SK-N-SH (cell line): ENCODE data around the gene ITM2A. TPM values are rescaled to one million over a fixed set of nuclear protein-coding genes. Genes with fewer than 3 reads are reported as not detected.

Experiments used
- CTCF ChIA-PET: fragments of 300-600, 350-600 bp; formaldehyde crosslinking; extraction: SDS; loops from one replicate; lab custom pipeline; 2021; lab: Yijun Ruan, JAX
- POLR2A ChIA-PET: fragments of 350-600 bp; sonication (Branson Sonifier 250); formaldehyde crosslinking; extraction: SDS; loops from one replicate; lab custom pipeline; 2020; ENCODE audit warnings: antibody characterized with exemption, inconsistent platforms; lab: Yijun Ruan, JAX
- DNase-seq: peaks from one replicate; pipeline ENCODE4 v3.0.0; 2012
- H2AFZ ChIP-seq: fragments of 200-600 bp; sonication (generic); 2 replicates; pipeline ENCODE4 v1.8.1; 2016; ENCODE audit warnings: antibody characterized with exemption, mild to moderate bottlenecking, low read depth
- H3F3A ChIP-seq: fragments of 200-600 bp; sonication (generic); replicated peaks from 2 replicates; pipeline ENCODE3; 2016; ENCODE audit warnings: antibody characterized with exemption, mild to moderate bottlenecking; ENCODE audit not compliant: insufficient read depth
- H3K27ac ChIP-seq, 2 experiments: fragments of 200-500 bp in 1 of 2; fragments of 200-600 bp in 1 of 2; sonication (Bioruptor generic) in 1 of 2; sonication (generic), shearing (Covaris generic) in 1 of 2; 2 replicates each; pipeline versions ENCODE4 v1.5.1 to v1.6.1; 2014 to 2016; ENCODE audit warnings: low read depth in 2 of 2, inconsistent platforms in 1 of 2, low read length in 1 of 2, mild to moderate bottlenecking in 1 of 2, mixed read lengths in 1 of 2
- H3K27me3 ChIP-seq: fragments of 200-600 bp; sonication (generic), shearing (Covaris generic); 2 replicates; pipeline ENCODE4 v1.6.1; 2016; ENCODE audit warnings: mixed run types; ENCODE audit not compliant: insufficient read depth
- H3K36me3 ChIP-seq, 2 experiments: fragments of 200-500 bp in 1 of 2; fragments of 200-600 bp in 1 of 2; sonication (Bioruptor generic) in 1 of 2; sonication (generic) in 1 of 2; replicated peaks in 1 of 2; 2 replicates each; pipeline versions ENCODE3 to v1.5.1; 2014 to 2016; ENCODE audit warnings: low read length in 1 of 2, mild to moderate bottlenecking in 1 of 2; ENCODE audit not compliant: insufficient read depth in 2 of 2, control insufficient read depth in 1 of 2
- H3K4me1 ChIP-seq, 2 experiments: fragments of 200-500 bp in 1 of 2; fragments of 200-600 bp in 1 of 2; sonication (Bioruptor generic) in 1 of 2; sonication (generic), shearing (Covaris generic) in 1 of 2; 2 replicates each; pipeline versions ENCODE4 v1.5.1 to v1.6.1; 2014 to 2016; ENCODE audit warnings: low read depth in 1 of 2, low read length in 1 of 2, mixed run types in 1 of 2; ENCODE audit not compliant: insufficient read depth in 2 of 2, control insufficient read depth in 1 of 2
- H3K4me2 ChIP-seq: fragments of 200-600 bp; sonication (generic), shearing (Covaris generic); 2 replicates; pipeline ENCODE4 v1.6.1; 2017; ENCODE audit warnings: mixed run types
- H3K4me3 ChIP-seq, 2 experiments: fragments of 200-500 bp in 1 of 2; fragments of 200-600 bp in 1 of 2; sonication (Bioruptor generic) in 1 of 2; sonication (generic), shearing (Covaris generic) in 1 of 2; 2 replicates each; pipeline versions ENCODE4 v1.5.1 to v1.8.1; 2014 to 2016; ENCODE audit warnings: low read depth in 2 of 2, inconsistent platforms in 1 of 2, low read length in 1 of 2, mild to moderate bottlenecking in 1 of 2, mixed read lengths in 1 of 2, moderate library complexity in 1 of 2
- H3K79me2 ChIP-seq: fragments of 200-600 bp; sonication (generic); 2 replicates; pipeline ENCODE4 v1.8.1; 2017; ENCODE audit warnings: mild to moderate bottlenecking; ENCODE audit not compliant: insufficient read depth
- H3K9ac ChIP-seq: fragments of 200-600 bp; sonication (generic); 2 replicates; pipeline ENCODE4 v1.6.1; 2017; ENCODE audit warnings: mixed run types
- H3K9me2 ChIP-seq: fragments of 200-600 bp; sonication (generic); 2 replicates; pipeline ENCODE4 v1.6.1; 2017; ENCODE audit warnings: mixed run types
- H3K9me3 ChIP-seq: fragments of 200-600 bp; sonication (generic); 2 replicates; pipeline ENCODE4 v1.6.1; 2017; ENCODE audit warnings: mixed run types, mild to moderate bottlenecking, moderate library complexity
- H4K20me1 ChIP-seq: fragments of 200-600 bp; sonication (generic); 2 replicates; pipeline ENCODE4 v1.6.1; 2017; ENCODE audit warnings: mild to moderate bottlenecking, mixed run types; ENCODE audit not compliant: insufficient read depth
- MXI1 ChIP-seq: IDR thresholded peaks from 2 replicates; pipeline ENCODE4 v1.6.1; 2012; ENCODE audit warnings: mild to moderate bottlenecking, low read depth, low read length, improper control_type of control experiment
- NFIC ChIP-seq: IDR thresholded peaks from 2 replicates; pipeline ENCODE4 v1.4.0; 2012; ENCODE audit warnings: borderline replicate concordance
- NRF1 ChIP-seq: IDR thresholded peaks from 2 replicates; pipeline ENCODE4 v1.6.1; 2012; ENCODE audit warnings: low read depth, mild to moderate bottlenecking, low read length
- RCOR1 ChIP-seq: fragments of 150-350 bp; IDR thresholded peaks from 2 replicates; pipeline ENCODE4 v1.6.1; 2017; ENCODE audit warnings: antibody characterized with exemption, low read length
- RXRA ChIP-seq: IDR thresholded peaks from 2 replicates; pipeline ENCODE4 v1.4.0; 2012; ENCODE audit warnings: low read depth, mild to moderate bottlenecking, borderline replicate concordance
- TCF12 ChIP-seq: IDR thresholded peaks from 2 replicates; pipeline ENCODE4 v1.4.0; 2012
- TEAD4 ChIP-seq: IDR thresholded peaks from 2 replicates; pipeline ENCODE4 v1.4.0; 2012; ENCODE audit warnings: mild to moderate bottlenecking, borderline replicate concordance; ENCODE audit not compliant: insufficient read depth
- YY1 ChIP-seq: IDR thresholded peaks from 2 replicates; pipeline ENCODE4 v1.4.0; 2012; ENCODE audit warnings: low read depth, mild to moderate bottlenecking
- WGBS: methylation state at CpG from one replicate; pipeline ENCODE4 v1.1.6; 2017; ENCODE audit warnings: low lambda C conversion rate; 5-methylcytosine and 5-hydroxymethylcytosine counted together
- polyA plus RNA-seq, 3 experiments: library from polyadenylated mRNA; depleted of rRNA; stranded (reverse); fragments of >200 nt; gene quantifications; 2 replicates each; pipeline ENCODE4 v1.2.3, GENCODE V29; 2012
- TF ChIP-seq, protein P1 (sequence below): fragments of 200-600 bp; sonication (generic); IDR thresholded peaks from 2 replicates; pipeline ENCODE4 v1.6.1; 2017; ENCODE audit warnings: antibody characterized with exemption, mild to moderate bottlenecking, moderate library complexity
- TF ChIP-seq, protein P2 (sequence below): IDR thresholded peaks from 2 replicates; pipeline ENCODE4 v1.4.0; 2012; ENCODE audit warnings: low read depth
- TF ChIP-seq, protein P3 (sequence below): IDR thresholded peaks from 2 replicates; pipeline ENCODE4 v1.6.1; 2012; ENCODE audit warnings: mild to moderate bottlenecking, low read depth, low read length, moderate library complexity
- TF ChIP-seq, protein P4 (sequence below): fragments of 150-350 bp; IDR thresholded peaks from 2 replicates; pipeline ENCODE4 v1.6.1; 2016; ENCODE audit warnings: mild to moderate bottlenecking, low read depth, low read length
- TF ChIP-seq, protein P5 (sequence below): IDR thresholded peaks from 2 replicates; pipeline ENCODE4 v1.4.0; 2012; ENCODE audit warnings: low read depth, borderline replicate concordance

The ITM2A gene
- not detected in 2 replicates for polyA plus RNA-seq (2012; rRNA removed)
- polyA plus RNA-seq (2012; cell fraction: cytosol; rRNA removed), result 0.04 and 0.09 TPM in 2 replicates
- polyA plus RNA-seq (2012; cell fraction: nucleus; rRNA removed), result 0.06 TPM in 1 of 2 replicates, not detected in the other

DNA sequence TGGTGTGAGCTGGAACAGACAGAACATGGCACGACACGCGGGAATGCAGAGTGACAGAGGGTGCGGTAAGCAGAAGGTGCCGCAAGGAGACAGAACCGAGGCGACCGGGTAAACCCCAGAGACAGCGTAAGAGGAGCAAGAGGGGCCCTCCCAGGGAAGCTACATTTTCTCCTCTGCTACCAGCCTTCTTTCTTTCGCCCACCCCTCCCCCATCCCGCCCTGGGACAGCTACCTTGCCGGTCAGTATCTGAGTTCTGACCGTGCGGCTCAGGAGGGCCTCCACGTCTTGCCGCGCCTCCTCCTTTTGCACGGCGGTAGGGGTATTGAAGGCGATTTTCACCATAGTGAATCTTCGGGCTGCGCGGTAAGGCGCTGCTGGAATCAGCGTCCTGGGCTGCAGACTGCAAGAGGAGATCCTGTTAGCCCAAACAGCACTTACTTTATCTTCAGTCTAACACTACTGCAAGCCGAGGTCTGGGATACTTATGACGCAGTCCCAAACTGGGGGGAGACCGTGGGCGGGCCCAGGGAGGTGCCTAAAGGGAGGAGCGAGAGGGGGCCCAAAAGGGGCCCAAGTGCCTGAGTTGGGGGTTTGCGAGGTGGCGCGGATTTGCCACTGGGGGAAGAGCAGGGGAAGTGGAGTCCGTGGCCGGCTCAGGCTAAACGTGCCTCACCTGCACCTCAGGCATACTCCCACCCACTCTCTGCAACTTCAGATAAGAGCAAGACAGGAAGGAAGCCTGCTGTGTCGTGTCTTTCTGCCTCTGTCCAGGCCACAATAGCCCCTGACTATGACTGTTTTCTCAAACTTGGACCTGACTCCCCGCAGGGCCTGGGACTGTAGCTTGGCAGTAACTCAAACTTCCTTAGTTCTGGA, at the start of gene ITM2A:
TSS of gene ITM2A (minus strand) at position 462 of the 877 bp plus-strand sequence. CDS start at position 343, 119 bp downstream.
- 3% methylated on average over 30 of the region's 38 CpGs for WGBS
- no peak within 1 kb of the TSS for H3K4me3 ChIP-seq
- ChIA-PET POLR2A (no interaction called here), CTCF (no interaction called here)
- no peak within 1 kb of the TSS for H3K27ac ChIP-seq
- H3K4me1 ChIP-seq, result no peaks in the 10 kb centered on the region
- TF ChIP-seq, protein P1, sequence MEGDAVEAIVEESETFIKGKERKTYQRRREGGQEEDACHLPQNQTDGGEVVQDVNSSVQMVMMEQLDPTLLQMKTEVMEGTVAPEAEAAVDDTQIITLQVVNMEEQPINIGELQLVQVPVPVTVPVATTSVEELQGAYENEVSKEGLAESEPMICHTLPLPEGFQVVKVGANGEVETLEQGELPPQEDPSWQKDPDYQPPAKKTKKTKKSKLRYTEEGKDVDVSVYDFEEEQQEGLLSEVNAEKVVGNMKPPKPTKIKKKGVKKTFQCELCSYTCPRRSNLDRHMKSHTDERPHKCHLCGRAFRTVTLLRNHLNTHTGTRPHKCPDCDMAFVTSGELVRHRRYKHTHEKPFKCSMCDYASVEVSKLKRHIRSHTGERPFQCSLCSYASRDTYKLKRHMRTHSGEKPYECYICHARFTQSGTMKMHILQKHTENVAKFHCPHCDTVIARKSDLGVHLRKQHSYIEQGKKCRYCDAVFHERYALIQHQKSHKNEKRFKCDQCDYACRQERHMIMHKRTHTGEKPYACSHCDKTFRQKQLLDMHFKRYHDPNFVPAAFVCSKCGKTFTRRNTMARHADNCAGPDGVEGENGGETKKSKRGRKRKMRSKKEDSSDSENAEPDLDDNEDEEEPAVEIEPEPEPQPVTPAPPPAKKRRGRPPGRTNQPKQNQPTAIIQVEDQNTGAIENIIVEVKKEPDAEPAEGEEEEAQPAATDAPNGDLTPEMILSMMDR, result no peak
- no peak for TF ChIP-seq TEAD4
- TF ChIP-seq NFIC, result no peak
- TF ChIP-seq, protein P2, sequence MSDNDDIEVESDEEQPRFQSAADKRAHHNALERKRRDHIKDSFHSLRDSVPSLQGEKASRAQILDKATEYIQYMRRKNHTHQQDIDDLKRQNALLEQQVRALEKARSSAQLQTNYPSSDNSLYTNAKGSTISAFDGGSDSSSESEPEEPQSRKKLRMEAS, result no peak
- no peak for TF ChIP-seq YY1
- no peak for TF ChIP-seq RCOR1
- no peak for TF ChIP-seq TCF12
- no peak for TF ChIP-seq RXRA
- TF ChIP-seq, protein P3, sequence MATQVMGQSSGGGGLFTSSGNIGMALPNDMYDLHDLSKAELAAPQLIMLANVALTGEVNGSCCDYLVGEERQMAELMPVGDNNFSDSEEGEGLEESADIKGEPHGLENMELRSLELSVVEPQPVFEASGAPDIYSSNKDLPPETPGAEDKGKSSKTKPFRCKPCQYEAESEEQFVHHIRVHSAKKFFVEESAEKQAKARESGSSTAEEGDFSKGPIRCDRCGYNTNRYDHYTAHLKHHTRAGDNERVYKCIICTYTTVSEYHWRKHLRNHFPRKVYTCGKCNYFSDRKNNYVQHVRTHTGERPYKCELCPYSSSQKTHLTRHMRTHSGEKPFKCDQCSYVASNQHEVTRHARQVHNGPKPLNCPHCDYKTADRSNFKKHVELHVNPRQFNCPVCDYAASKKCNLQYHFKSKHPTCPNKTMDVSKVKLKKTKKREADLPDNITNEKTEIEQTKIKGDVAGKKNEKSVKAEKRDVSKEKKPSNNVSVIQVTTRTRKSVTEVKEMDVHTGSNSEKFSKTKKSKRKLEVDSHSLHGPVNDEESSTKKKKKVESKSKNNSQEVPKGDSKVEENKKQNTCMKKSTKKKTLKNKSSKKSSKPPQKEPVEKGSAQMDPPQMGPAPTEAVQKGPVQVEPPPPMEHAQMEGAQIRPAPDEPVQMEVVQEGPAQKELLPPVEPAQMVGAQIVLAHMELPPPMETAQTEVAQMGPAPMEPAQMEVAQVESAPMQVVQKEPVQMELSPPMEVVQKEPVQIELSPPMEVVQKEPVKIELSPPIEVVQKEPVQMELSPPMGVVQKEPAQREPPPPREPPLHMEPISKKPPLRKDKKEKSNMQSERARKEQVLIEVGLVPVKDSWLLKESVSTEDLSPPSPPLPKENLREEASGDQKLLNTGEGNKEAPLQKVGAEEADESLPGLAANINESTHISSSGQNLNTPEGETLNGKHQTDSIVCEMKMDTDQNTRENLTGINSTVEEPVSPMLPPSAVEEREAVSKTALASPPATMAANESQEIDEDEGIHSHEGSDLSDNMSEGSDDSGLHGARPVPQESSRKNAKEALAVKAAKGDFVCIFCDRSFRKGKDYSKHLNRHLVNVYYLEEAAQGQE, result no peak
- TF ChIP-seq NRF1, result no peak
- TF ChIP-seq, protein P4, sequence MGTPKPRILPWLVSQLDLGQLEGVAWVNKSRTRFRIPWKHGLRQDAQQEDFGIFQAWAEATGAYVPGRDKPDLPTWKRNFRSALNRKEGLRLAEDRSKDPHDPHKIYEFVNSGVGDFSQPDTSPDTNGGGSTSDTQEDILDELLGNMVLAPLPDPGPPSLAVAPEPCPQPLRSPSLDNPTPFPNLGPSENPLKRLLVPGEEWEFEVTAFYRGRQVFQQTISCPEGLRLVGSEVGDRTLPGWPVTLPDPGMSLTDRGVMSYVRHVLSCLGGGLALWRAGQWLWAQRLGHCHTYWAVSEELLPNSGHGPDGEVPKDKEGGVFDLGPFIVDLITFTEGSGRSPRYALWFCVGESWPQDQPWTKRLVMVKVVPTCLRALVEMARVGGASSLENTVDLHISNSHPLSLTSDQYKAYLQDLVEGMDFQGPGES, result no peak
- TF ChIP-seq, protein P5, sequence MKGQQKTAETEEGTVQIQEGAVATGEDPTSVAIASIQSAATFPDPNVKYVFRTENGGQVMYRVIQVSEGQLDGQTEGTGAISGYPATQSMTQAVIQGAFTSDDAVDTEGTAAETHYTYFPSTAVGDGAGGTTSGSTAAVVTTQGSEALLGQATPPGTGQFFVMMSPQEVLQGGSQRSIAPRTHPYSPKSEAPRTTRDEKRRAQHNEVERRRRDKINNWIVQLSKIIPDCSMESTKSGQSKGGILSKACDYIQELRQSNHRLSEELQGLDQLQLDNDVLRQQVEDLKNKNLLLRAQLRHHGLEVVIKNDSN, result no peak
- no peak for TF ChIP-seq MXI1
- H3K9me3 ChIP-seq, result no peaks in the 10 kb centered on the region
- H3K4me2 ChIP-seq, result peak within 1 kb of the TSS; percentile 19; the same call in 1 of the 2 replicates
- no peaks in the 10 kb centered on the region for H4K20me1 ChIP-seq
- H3K9me2 ChIP-seq, result no peaks in the 10 kb centered on the region
- no peaks in the 10 kb centered on the region for H3K36me3 ChIP-seq
- no peaks in the 10 kb centered on the region for H3F3A ChIP-seq
- no peak within 1 kb of the TSS for H3K9ac ChIP-seq
- H3K79me2 ChIP-seq, result no peaks in the 10 kb centered on the region
- peak; percentile 3 for DNase-seq
- H3K27me3 ChIP-seq, result no peaks in the 10 kb centered on the region
- no peak within 1 kb of the TSS for H2AFZ ChIP-seq
